GM04503 (cell line): ENCODE results near the gene IGFL2.
"Not testable (repeated sequence)": the region's sequence is repeated elsewhere in the genome, so short reads cannot be mapped to it uniquely, and the experiment has no call there.

Experiments
- DNase-seq: peaks from one replicate; pipeline ENCODE4 v3.0.0-alpha.2; 2012; ENCODE audit warnings: low read depth

IGFL2 gene

DNA sequence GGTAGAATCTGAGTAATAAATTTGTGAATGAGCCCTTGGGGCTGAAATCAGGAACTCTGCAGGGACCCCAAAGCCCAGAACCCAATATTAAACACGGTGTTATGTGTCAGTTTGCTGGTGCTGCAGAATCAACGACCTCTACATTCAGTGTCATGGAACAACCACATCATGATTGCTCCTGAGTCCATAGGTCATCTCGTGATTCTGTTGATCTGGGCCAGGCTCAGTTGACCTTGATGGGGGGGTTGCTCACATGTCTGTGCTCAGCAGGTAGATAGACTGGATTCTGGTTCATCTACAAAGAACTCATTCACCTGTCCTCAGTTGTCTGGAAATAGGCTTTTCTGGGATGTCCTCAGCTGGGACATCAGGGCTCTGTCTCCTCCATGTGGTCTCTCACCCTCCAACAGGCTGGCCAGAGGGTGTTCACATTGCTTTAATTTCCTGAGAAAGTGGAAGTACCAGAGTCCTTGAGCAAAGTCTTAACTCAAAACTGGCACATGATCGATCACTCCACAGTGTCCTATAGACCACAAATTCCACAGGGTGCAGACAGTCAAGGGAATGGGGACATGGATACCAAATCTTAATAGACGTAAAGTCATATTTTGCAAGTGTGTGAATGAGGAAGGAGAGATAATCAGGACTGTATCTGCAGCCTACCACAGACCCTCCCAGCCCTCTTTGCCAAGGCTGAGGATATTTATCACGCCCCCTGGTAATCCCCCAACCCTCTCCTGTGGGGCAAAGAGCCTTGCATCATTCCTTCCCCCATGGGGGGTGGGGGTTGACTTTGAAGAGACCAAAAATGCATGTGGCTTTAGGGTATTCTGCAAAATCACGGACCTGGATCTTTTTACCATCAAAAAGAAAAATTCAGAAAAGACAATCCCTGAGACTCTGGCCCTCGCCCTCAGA is 42.2 kb downstream of the IGFL2 start:
- DNase-seq: no peak

- DNase-seq: no peak
Measured at GRCh38 chr19:46191356-46191755, 43.3 kb downstream of the IGFL2 start.

DNA sequence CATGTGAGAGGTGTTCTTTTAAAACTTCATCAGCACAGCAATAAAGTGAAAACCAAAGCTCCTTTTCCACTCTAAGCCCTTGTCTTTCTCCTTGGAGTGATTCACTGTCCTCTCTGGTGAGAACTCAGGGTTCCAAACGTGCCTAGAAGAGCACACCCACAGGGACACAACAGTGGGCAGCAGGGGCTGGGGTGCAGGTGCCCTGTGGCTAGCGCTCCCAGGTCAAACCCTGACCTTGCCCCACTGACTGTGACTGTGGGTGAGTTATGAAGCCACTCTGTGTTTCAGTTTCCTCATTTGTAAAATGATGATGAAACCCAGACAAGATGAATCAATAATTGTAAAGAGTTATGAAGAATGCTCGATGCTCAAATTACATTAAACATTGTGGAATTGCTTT is 43.9 kb downstream of the IGFL2 start:
- no peak for DNase-seq

DNA sequence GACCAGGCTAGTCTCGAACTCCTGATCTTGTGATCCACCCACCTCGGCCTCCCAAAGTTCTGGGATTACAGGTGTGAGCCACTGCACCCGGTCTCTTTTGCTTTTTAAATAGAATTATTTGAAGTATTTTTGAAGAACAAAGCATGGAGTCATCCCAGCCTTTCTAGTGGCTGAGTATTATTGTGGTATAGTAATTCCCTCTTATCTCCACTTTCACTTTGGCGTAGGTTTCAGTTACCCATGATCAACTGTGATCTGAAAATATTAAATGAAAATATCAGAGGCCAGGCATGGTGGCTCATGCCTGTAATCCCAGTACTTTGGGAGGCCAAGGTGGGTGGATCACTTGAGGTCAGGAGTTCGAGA is 44.6 kb downstream of the IGFL2 start:
- not testable (repeated sequence) for DNase-seq

GRCh38 chr19:46192992-46193650 is 45.1 kb downstream of the IGFL2 start:
- peak; percentile 53 for DNase-seq

- DNase-seq: no peak
Measured at GRCh38 chr19:46193678-46194077, 45.6 kb downstream of the IGFL2 start.

- no peak for DNase-seq
Measured at GRCh38 chr19:46195104-46195503, 47.1 kb downstream of the IGFL2 start.

- DNase-seq: not testable (repeated sequence)
Measured at GRCh38 chr19:46195919-46196318, 47.9 kb downstream of the IGFL2 start.

GRCh38 chr19:46196410-46197124 is 48.5 kb downstream of the IGFL2 start:
- no peak for DNase-seq

DNA sequence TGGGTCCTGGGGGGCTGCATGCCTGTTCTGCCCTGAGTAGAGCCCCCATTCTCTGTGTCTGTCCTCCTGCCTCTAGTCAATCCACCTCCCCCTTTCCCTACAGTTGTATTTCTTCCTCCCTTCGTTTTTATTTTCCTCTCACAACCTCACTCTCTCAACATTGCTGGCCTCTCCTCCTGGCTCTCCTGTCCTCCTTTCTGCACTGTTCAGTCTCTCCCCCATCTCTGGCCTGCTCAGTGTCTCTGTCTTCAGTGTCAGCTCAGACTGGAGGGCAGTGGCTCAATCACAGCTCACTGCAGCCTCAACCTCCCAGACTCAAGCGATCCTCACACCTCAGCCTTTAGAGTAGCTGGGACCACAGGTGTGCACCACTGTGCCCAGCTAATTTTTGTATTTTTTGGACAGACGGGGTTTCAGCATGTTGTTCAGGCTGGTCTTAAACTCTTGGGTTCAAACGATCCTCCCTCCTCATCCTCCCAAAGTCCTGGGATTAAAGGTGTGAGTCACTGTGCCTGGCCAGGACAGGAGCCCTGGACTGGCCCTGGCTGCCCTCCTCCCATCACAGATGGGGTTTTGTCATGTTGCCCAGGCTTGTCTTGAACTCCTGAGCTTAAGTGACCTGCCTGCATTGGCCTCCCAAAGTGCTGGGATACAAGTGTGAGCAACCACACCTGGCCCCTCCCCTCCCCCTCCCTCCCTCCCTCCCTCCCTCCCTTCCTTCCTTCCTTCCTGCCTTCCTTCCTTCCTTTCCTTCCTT is 49.5 kb downstream of the IGFL2 start:
- no peak for DNase-seq

- DNase-seq: no peak
Measured at GRCh38 chr19:46198756-46199155, 50.7 kb downstream of the IGFL2 start.

- DNase-seq: no peak
Measured at GRCh38 chr19:46201454-46202310, 53.6 kb downstream of the IGFL2 start.

- no peak for DNase-seq
Measured at GRCh38 chr19:46202426-46202825, 54.4 kb downstream of the IGFL2 start.

GRCh38 chr19:46202872-46203860 is 55.1 kb downstream of the IGFL2 start:
- DNase-seq: no peak

- no peak for DNase-seq
Measured at GRCh38 chr19:46204008-46204407, 56.0 kb downstream of the IGFL2 start.

GRCh38 chr19:46205183-46205984 is 57.3 kb downstream of the IGFL2 start:
- DNase-seq: no peak

DNA sequence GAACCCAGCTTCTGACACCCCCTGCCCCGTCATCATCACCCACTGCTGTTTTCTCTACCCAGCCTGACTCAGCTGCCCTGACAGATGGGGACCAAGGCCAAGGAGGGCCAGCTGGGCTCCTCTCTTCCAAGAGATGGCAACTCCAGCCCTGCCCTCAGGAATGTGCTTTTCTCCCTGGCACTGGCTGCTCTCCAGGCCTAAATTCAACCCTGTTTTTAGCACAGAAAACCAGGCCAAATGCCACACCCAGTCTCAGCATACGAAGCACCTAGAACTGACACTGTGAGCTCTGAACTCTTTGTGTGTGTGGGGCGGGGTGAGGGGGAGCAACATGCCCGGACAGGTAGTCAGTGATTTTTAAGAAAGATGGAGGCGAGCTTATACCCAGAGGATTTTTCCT is 58.1 kb downstream of the IGFL2 start:
- DNase-seq: no peak

DNA sequence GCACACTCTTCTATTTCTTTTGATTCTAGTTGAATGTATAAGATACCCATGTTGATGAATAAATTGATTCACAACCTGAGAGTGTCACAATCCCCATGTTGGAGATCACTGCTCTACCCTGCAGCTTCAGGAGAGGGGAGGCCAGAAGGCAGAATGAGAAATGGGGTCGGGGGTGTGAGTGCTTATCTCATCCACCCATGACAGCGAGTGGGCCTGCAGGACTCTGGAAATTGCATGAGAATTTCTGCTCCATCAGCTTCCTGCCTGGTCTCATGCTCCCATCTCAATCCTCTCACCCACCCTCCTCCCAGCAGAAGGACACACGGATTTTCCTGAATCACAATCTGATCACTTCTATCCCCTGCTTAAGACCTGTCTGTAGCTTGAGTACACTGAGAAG is 58.6 kb downstream of the IGFL2 start:
- DNase-seq: no peak

DNA sequence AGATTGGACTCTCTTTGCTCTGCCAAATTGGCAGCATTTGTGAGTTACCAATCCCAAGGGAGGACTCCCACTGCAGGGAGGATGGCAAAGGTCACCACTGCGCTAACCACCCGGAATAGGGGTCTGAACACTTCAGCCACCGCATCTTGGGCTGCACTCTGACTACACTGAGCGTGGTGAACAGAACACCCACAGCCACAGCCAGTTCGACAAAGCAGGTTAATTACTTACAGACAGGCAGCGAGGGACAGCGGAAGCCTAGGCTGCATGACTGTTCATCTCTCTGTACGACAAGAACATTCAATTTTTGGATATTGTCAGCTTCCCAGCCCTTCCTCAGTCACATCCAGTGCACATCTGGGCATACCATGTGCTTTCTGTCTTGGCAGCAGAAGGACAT is 59.8 kb downstream of the IGFL2 start:
- not testable (repeated sequence) for DNase-seq
